ENCODE measurements around the gene NCKAP5.

The NCKAP5 gene

DNA sequence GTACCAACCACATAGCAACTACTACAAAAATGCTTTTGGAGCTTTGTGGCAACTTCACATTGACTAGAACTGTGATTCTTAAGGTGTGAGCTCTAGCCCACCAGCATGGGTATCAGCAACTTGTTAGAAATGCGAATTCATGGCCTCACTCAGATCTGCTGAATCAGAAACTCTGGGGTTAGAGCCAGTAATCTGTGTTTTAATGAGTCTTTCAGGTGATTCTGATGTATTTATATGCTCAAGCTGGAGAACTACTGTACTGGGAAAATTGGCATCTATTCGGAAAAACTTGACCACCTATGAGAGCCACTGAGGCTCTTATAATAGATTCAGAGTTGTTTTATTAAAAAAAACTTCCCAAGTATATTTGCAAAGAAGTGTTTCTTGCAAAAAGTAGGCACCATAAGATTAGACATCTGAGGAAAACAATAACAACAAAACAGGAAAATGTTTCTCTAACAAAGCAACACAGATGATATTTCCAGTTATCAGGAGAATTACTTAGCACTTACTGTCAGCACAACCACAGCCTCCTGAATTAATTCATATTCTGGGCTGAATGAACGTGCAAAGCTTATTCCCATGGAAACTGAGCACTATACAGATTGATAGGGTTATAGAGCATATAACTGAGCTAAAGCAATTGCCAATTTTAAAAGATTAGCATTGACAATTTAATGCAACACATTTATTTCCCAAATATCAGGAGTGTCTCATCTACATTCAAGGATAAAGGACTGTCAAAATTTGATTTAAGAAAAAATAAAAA lies 71.6 kb downstream of the NCKAP5 start:
- no peaks in the 10 kb centered on the region for H3K27me3 ChIP-seq (ENCODE audit: control insufficient read depth in 1 of 2, insufficient read depth in 2 of 2, low read length in 2 of 2)
- no peaks in the 10 kb centered on the region for H3K9me3 ChIP-seq (ENCODE audit: control insufficient read depth in 2 of 2, low read length in 2 of 2)

DNA sequence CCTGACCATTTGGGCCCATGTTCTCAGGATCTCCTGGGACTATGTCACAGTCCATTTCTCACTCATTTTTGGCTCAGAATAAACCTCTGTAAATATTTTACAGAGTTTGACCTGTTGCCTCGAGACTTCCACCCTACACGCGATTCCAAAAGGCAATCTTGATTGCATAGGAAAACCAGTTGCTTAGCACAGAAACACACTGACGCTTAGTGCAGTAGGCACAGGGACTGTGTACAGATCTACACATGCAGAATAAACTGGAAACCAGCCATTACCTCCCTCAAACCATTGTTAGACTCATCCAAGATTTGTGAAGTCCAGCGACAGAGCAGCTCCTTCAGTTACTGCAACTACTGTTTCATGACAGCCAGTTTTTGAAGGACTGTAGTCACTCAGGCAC lies 73.0 kb downstream of the NCKAP5 start:
- Histone ChIP-seq H3K27me3 (ENCODE audit: control insufficient read depth in 1 of 2, insufficient read depth in 2 of 2, low read length in 2 of 2) (no peaks in the 10 kb centered on the region), H3K4me1 (ENCODE audit: control insufficient read depth, insufficient read depth, low read length) (no peaks in the 10 kb centered on the region), H3K9ac (ENCODE audit: low read length in 2 of 2) (no peak overlapping the region), H3K27ac (ENCODE audit: low read length) (no peak overlapping the region), H3K4me3 (ENCODE audit: low read length in 2 of 2) (no peak overlapping the region), H3K9me3 (ENCODE audit: control insufficient read depth in 2 of 2, low read length in 2 of 2) (no peaks in the 10 kb centered on the region), H3K36me3 (ENCODE audit: control insufficient read depth in 2 of 2, insufficient read depth in 2 of 2, low read length in 2 of 2) (no peaks in the 10 kb centered on the region)

More for the DNA sequence above, 71.6 kb downstream of the NCKAP5 start:
- no peak overlapping the region for H3K4me3 ChIP-seq (ENCODE audit: low read length in 2 of 2)
- no peaks in the 10 kb centered on the region for H3K4me1 ChIP-seq (ENCODE audit: control insufficient read depth, insufficient read depth, low read length)
- no peak overlapping the region for H3K9ac ChIP-seq (ENCODE audit: low read length in 2 of 2)
- H3K27ac ChIP-seq (ENCODE audit: low read length): no peak overlapping the region
- no peaks in the 10 kb centered on the region for H3K36me3 ChIP-seq (ENCODE audit: control insufficient read depth in 2 of 2, insufficient read depth in 2 of 2, low read length in 2 of 2)

- no peaks in the 10 kb centered on the region for H3K4me1 ChIP-seq (ENCODE audit: control insufficient read depth, insufficient read depth, low read length)
- no peak overlapping the region for H3K27ac ChIP-seq (ENCODE audit: low read length)
- no peak overlapping the region for H3K4me3 ChIP-seq (ENCODE audit: low read length in 2 of 2)
- H3K36me3 ChIP-seq (ENCODE audit: control insufficient read depth in 2 of 2, insufficient read depth in 2 of 2, low read length in 2 of 2): no peaks in the 10 kb centered on the region
- H3K9me3 ChIP-seq (ENCODE audit: control insufficient read depth in 2 of 2, low read length in 2 of 2): no peaks in the 10 kb centered on the region
- no peak overlapping the region for H3K9ac ChIP-seq (ENCODE audit: low read length in 2 of 2)
- H3K27me3 ChIP-seq (ENCODE audit: control insufficient read depth in 1 of 2, insufficient read depth in 2 of 2, low read length in 2 of 2): no peaks in the 10 kb centered on the region
Measured at GRCh38 chr2:133492719-133493380, 75.4 kb downstream of the NCKAP5 start.

GRCh38 chr2:133490411-133490980 lies 77.8 kb downstream of the NCKAP5 start:
- Histone ChIP-seq H3K27me3 (ENCODE audit: control insufficient read depth in 1 of 2, insufficient read depth in 2 of 2, low read length in 2 of 2) (no peaks in the 10 kb centered on the region), H3K4me1 (ENCODE audit: control insufficient read depth, insufficient read depth, low read length) (no peaks in the 10 kb centered on the region), H3K4me3 (ENCODE audit: low read length in 2 of 2) (no peak overlapping the region), H3K9ac (ENCODE audit: low read length in 2 of 2) (no peak overlapping the region), H3K27ac (ENCODE audit: low read length) (no peak overlapping the region), H3K36me3 (ENCODE audit: control insufficient read depth in 2 of 2, insufficient read depth in 2 of 2, low read length in 2 of 2) (no peaks in the 10 kb centered on the region), H3K9me3 (ENCODE audit: control insufficient read depth in 2 of 2, low read length in 2 of 2) (no peaks in the 10 kb centered on the region)

DNA sequence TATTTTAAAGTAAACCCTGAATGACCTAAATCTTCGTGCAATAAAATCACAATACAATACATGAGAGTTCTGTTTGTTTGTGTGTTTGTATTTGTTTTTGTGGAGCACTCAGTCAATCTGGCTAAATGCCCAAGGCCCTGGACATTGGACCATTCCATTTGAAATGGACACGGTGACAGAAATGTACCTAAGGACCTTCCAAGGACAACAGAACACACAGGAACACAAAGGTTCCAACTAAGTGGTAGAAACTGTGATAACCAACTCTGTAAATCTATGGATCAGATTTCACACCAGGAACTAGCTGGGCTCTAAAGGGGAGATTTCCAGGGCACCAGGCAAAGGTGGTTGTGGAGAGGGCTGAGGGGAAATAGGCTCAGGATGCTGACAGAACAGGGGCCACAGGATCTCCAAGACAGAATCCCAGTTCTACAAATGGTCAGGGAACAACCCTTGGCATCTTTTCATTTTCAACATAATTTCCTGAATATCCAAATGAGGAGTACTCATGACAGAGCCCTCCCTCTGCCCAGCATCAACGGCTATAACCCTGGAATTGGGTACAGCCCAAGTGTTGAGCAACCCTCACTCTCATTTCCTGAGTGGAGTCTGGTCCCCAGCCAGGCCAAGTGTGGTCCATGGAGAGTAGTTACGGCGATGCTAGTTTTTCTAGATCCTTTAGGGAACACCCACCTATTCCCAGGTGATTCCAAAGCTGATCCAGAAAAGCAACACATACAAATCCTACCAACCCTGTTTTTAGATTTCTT lies 78.4 kb downstream of the NCKAP5 start:
- Histone ChIP-seq H3K27ac (ENCODE audit: low read length) (no peak overlapping the region), H3K27me3 (ENCODE audit: control insufficient read depth in 1 of 2, insufficient read depth in 2 of 2, low read length in 2 of 2) (no peaks in the 10 kb centered on the region), H3K9me3 (ENCODE audit: control insufficient read depth in 2 of 2, low read length in 2 of 2) (no peaks in the 10 kb centered on the region)

DNA sequence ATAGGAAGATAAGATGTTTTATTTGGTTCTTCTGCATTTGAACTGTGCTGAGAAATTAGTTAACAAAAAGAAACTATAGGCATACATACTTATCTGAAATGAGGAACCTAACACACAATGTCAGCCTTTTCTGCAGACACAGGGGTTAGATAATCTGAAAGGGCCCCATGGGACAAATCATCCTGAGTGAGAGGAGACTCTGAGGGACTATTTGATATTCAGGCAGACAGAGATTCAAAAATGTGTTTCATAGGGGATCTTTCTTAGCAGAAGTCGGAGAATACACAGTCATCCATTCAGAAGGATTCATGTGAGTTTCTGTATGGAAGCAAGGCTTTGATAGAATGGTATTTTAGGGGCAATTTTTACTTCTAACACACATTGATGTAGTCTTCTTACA lies 79.1 kb downstream of the NCKAP5 start:
- no peaks in the 10 kb centered on the region for H3K36me3 ChIP-seq (ENCODE audit: control insufficient read depth in 2 of 2, insufficient read depth in 2 of 2, low read length in 2 of 2)
- H3K27me3 ChIP-seq (ENCODE audit: control insufficient read depth in 1 of 2, insufficient read depth in 2 of 2, low read length in 2 of 2): no peaks in the 10 kb centered on the region
- no peak overlapping the region for H3K9ac ChIP-seq (ENCODE audit: low read length in 2 of 2)
- no peaks in the 10 kb centered on the region for H3K4me1 ChIP-seq (ENCODE audit: control insufficient read depth, insufficient read depth, low read length)
- no peak overlapping the region for H3K27ac ChIP-seq (ENCODE audit: low read length)
- H3K9me3 ChIP-seq (ENCODE audit: control insufficient read depth in 2 of 2, low read length in 2 of 2): no peaks in the 10 kb centered on the region
- no peak overlapping the region for H3K4me3 ChIP-seq (ENCODE audit: low read length in 2 of 2)

More for the DNA sequence above, 78.4 kb downstream of the NCKAP5 start:
- H3K4me1 ChIP-seq (ENCODE audit: control insufficient read depth, insufficient read depth, low read length): no peaks in the 10 kb centered on the region
- no peak overlapping the region for H3K4me3 ChIP-seq (ENCODE audit: low read length in 2 of 2)
- H3K36me3 ChIP-seq (ENCODE audit: control insufficient read depth in 2 of 2, insufficient read depth in 2 of 2, low read length in 2 of 2): no peaks in the 10 kb centered on the region
- no peak overlapping the region for H3K9ac ChIP-seq (ENCODE audit: low read length in 2 of 2)

DNA sequence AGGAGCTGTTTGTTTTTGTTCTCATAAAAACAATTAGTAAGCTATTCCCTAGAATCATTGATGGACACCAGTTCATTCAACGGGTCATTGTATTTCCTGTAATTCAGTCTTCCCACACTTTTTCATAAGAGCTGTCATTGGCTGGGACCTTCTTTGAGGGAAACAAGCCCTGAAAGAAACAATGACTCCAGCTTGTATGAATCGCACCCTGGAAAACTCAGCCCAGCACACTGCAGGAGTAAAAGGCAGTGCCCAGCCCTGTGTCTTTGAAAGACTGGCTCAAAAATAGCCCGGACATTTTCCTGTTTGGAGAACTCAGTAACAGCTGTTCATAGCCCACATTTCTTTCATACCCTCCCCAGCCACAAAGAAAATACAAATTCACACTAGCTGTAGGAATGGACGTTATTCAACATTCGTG lies 81.5 kb downstream of the NCKAP5 start:
- H3K4me1 ChIP-seq (ENCODE audit: control insufficient read depth, insufficient read depth, low read length): no peaks in the 10 kb centered on the region
- no peak overlapping the region for H3K4me3 ChIP-seq (ENCODE audit: low read length in 2 of 2)
- H3K36me3 ChIP-seq (ENCODE audit: control insufficient read depth in 2 of 2, insufficient read depth in 2 of 2, low read length in 2 of 2): no peaks in the 10 kb centered on the region
- H3K27me3 ChIP-seq (ENCODE audit: control insufficient read depth in 1 of 2, insufficient read depth in 2 of 2, low read length in 2 of 2): no peaks in the 10 kb centered on the region
- H3K9me3 ChIP-seq (ENCODE audit: control insufficient read depth in 2 of 2, low read length in 2 of 2): no peaks in the 10 kb centered on the region
- no peak overlapping the region for H3K9ac ChIP-seq (ENCODE audit: low read length in 2 of 2)
- H3K27ac ChIP-seq (ENCODE audit: low read length): no peak overlapping the region

DNA sequence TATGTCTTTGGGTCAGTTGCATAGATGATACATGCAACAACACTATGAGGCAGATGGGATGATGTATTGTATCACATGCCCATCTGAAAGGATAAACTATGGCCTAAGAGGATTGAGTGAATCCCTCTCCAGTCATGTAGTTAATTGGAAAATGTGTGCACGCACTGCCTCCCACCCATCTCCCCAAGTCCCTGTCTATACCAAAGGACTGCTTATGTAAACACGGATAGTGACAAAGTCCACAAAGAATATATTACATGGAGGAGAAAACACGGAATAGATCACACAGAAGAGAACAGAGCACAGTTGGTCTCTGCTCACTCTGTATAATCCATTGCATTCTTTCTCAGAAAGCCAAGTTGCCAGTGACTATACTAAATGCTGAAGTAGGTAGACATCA lies 82.4 kb downstream of the NCKAP5 start:
- no peaks in the 10 kb centered on the region for H3K4me1 ChIP-seq (ENCODE audit: control insufficient read depth, insufficient read depth, low read length)
- no peaks in the 10 kb centered on the region for H3K27me3 ChIP-seq (ENCODE audit: control insufficient read depth in 1 of 2, insufficient read depth in 2 of 2, low read length in 2 of 2)
- no peak overlapping the region for H3K9ac ChIP-seq (ENCODE audit: low read length in 2 of 2)
- H3K27ac ChIP-seq (ENCODE audit: low read length): no peak overlapping the region
- no peak overlapping the region for H3K4me3 ChIP-seq (ENCODE audit: low read length in 2 of 2)
- H3K9me3 ChIP-seq (ENCODE audit: control insufficient read depth in 2 of 2, low read length in 2 of 2): no peaks in the 10 kb centered on the region
- H3K36me3 ChIP-seq (ENCODE audit: control insufficient read depth in 2 of 2, insufficient read depth in 2 of 2, low read length in 2 of 2): no peaks in the 10 kb centered on the region

DNA sequence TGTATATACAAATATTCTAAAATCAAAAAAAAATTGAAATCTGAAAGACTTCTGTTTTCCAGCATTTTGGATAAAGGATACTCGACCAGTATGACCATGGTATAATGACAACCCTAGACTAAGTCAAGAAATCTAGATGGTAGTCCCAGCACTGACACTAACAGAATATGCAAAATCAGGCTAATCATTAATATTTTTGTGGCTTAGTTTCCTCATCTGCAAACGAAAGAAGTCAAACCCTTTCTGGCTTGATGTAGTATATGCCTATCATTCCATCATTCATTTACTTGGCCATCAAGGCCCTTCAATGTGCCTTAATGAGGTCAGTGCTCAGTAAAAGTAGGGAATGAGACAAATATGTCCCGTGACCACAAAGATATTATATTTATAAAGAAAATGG lies 83.5 kb downstream of the NCKAP5 start:
- Histone ChIP-seq H3K27ac (ENCODE audit: low read length) (no peak overlapping the region), H3K36me3 (ENCODE audit: control insufficient read depth in 2 of 2, insufficient read depth in 2 of 2, low read length in 2 of 2) (no peaks in the 10 kb centered on the region), H3K27me3 (ENCODE audit: control insufficient read depth in 1 of 2, insufficient read depth in 2 of 2, low read length in 2 of 2) (no peaks in the 10 kb centered on the region), H3K9me3 (ENCODE audit: control insufficient read depth in 2 of 2, low read length in 2 of 2) (no peaks in the 10 kb centered on the region), H3K4me1 (ENCODE audit: control insufficient read depth, insufficient read depth, low read length) (no peaks in the 10 kb centered on the region), H3K4me3 (ENCODE audit: low read length in 2 of 2) (no peak overlapping the region), H3K9ac (ENCODE audit: low read length in 2 of 2) (no peak overlapping the region)

- Histone ChIP-seq H3K4me3 (ENCODE audit: low read length in 2 of 2) (no peak overlapping the region), H3K27ac (ENCODE audit: low read length) (no peak overlapping the region), H3K36me3 (ENCODE audit: control insufficient read depth in 2 of 2, insufficient read depth in 2 of 2, low read length in 2 of 2) (no peaks in the 10 kb centered on the region), H3K27me3 (ENCODE audit: control insufficient read depth in 1 of 2, insufficient read depth in 2 of 2, low read length in 2 of 2) (no peaks in the 10 kb centered on the region), H3K4me1 (ENCODE audit: control insufficient read depth, insufficient read depth, low read length) (no peaks in the 10 kb centered on the region), H3K9ac (ENCODE audit: low read length in 2 of 2) (no peak overlapping the region), H3K9me3 (ENCODE audit: control insufficient read depth in 2 of 2, low read length in 2 of 2) (no peaks in the 10 kb centered on the region)
Measured at GRCh38 chr2:133484106-133484505, 84.2 kb downstream of the NCKAP5 start.

All from stomach smooth muscle (tissue), 2 donors.